HG03159 (cell line): Measurements from ENCODE around the gene TMEM140.
A peak's percentile ranks its signal among the peaks of the same experiment; 100 is the strongest.

Experiments used
- ATAC-seq: cut with Tn5 transposase; IDR thresholded peaks from one replicate; pipeline ENCODE4 v1.9.1; 2021; ENCODE audit warnings: mild to moderate bottlenecking, moderate library complexity; ENCODE audit not compliant: unreplicated experiment

The TMEM140 gene

GRCh38 chr7:135158141-135158655 lies 10.3 kb downstream of the TMEM140 start:
- no peak for ATAC-seq

DNA sequence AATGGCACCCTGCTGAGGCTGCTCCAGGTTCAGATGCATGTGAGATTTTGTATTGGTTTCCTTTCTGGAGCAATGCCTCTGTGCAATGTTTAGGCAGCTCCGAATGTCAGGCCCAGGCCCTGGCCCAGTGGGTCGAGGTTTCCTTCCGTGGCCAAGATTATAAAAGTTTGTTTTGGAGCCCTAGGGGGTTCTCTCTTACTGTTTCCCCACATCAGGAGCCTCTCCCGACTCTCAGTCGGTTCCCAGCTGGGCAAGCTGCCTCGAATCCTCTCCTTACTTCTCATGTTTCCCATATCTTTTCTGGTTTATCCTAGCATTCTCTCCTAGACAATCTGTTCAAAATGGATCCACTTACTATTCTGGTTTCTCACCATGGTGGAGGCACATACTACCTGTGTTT lies 11.0 kb downstream of the TMEM140 start:
- no peak for ATAC-seq

- no peak for ATAC-seq
Measured at GRCh38 chr7:135159359-135160085, 11.7 kb downstream of the TMEM140 start.

- peak; percentile 38 for ATAC-seq
Measured at GRCh38 chr7:135160098-135160857, 12.4 kb downstream of the TMEM140 start.

- no peak for ATAC-seq
Measured at GRCh38 chr7:135160858-135161653, 13.2 kb downstream of the TMEM140 start.

GRCh38 chr7:135161669-135162068 lies 13.8 kb downstream of the TMEM140 start:
- no peak for ATAC-seq

DNA sequence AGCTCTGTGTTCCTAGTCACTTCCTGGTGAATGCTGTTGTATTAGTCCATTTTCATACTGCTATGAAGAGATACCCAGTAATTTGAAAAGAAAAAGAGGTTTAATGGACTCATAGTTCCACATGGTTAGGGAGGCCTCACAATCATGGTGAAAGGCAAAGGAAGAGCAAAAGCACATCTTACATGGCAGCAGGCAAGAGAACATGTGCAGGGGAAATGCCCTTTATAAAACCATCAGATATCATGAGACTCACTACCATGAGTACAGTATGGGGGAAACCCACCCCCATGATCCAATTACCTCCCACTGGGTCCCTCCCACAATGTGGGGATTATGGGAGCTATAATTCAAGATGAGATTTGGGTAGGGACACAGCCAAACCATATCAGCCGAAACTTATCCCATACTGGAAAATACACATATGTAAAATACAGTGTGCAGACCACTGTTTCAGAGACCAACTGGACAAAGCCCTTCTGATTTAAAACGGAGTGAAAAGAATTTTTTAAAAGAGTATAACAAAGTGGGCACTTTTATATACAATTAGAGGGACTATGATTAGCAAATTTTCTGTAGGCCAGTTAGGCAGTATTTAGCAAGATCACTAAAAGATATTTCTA lies 14.6 kb downstream of the TMEM140 start:
- ATAC-seq = no peak

DNA sequence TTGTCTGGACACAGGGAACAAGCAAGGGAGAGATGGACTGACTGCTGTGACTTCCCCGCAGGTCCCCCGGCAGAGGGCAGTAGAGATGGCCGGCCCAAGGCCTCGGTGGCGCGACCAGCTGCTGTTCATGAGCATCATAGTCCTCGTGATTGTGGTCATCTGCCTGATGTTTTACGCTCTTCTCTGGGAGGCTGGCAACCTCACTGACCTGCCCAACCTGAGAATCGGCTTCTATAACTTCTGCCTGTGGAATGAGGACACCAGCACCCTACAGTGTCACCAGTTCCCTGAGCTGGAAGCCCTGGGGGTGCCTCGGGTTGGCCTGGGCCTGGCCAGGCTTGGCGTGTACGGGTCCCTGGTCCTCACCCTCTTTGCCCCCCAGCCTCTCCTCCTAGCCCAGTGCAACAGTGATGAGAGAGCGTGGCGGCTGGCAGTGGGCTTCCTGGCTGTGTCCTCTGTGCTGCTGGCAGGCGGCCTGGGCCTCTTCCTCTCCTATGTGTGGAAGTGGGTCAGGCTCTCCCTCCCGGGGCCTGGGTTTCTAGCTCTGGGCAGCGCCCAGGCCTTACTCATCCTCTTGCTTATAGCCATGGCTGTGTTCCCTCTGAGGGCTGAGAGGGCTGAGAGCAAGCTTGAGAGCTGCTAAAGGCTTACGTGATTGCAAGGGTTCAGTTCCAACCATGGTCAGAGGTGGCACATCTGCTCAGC lies 16.6 kb downstream of the TMEM140 start:
- ATAC-seq = no peak

DNA sequence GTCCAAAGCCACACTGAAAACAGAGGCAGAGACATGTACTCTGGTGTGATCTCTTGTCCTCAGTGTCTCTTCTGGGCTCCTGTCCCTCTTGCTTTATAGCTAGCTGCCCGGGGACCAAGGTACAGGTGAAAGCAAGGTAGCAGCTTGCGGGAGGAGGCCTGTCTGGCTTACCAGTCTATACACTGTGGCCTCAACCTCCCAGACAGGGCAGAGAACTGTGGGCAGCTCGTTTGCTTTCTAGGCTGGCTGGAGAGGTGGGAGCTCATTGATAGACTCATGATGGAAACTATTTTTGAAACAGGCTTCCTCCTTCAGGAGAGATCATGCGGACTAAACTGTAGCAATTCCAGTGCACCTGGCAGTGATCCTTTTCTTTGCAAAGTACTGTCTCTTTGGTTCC lies 18.0 kb downstream of the TMEM140 start:
- ATAC-seq = no peak

DNA sequence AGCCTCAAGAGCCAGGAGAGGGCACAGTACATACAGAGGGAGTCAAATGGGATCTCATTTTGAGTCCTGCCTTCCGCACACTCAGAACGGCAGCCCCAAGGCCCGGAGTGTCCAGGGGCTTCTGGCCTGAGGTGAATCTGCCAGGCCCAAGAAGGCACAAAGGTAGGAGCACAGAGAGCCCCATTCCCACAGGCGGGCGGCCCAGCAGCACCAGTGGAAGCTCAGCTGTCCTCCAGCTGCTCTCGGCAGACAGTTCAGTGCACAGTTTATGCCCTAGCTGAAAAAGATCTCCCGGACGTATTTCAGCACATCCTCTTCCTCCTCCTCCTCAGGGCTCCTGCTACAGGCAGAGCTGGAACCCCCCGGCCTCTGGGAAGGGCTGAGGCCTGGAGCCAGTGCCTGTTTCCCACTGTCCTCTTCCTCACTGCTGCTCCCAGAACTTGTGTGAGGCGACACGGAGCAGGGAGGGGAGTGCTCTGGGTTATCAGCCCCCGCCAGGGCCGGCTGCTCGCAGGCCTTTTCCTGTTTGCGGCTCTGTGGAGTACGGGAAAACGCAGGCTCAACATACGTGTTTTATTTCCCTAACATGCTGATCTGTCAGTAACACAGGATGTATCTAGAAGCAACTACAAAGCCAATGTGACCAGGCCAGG lies 18.6 kb downstream of the TMEM140 start:
- no peak for ATAC-seq

GRCh38 chr7:135167365-135167917 lies 19.6 kb downstream of the TMEM140 start:
- no peak for ATAC-seq

- no peak for ATAC-seq
Measured at GRCh38 chr7:135168001-135168400, 20.1 kb downstream of the TMEM140 start.

GRCh38 chr7:135168489-135169140 lies 20.7 kb downstream of the TMEM140 start:
- no peak for ATAC-seq

GRCh38 chr7:135169141-135169963 lies 21.5 kb downstream of the TMEM140 start:
- ATAC-seq = peak; percentile 27

- peak; percentile 24 for ATAC-seq
Measured at GRCh38 chr7:135169964-135170273, 22.0 kb downstream of the TMEM140 start.

DNA sequence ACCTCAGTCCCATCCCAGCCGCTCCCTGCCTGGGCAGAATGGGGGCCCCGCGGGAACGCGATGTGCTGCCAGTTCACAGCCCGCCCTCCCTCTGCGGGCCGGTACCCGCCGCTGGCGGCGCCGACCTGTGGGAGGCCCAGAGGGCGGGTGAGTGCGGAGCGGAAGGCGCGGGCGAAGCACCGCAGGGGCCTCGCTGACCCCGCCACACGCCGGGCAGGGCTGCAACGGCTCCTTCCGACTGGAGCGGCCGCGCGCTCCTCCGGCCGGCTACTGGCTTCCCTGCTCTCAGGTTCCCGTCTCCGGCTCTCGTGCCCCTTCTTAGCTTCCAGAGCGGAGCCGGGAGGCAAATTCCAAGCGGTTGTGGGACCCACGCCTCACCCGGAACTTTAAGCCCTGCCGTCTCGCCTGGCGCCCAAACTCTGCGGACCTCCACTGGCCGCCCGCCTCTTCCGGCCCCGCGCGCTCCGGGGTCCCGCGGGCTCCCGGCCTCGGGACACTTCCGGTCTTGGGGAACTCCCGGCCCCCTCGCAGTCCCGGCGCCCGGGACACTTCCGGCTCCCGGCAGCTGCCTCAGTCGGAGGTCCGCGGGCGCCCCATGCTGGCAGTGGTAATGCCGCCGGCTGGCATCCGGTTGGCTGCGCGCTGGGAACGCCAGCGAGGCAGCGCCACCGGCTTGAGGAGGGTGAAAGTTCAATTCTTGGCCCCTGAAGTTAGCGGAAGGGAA lies 22.6 kb downstream of the TMEM140 start, which contains the start of gene CYREN:
Gene CYREN (minus strand): TSS at position 434 of the 724 bp plus-strand sequence. CDS start 1,785 bp downstream, outside the sequence.
- ATAC-seq = peak; percentile 68

GRCh38 chr7:135170998-135171481 lies 23.2 kb downstream of the TMEM140 start:
- peak; percentile 36 for ATAC-seq
